Glutamatergic neuron (in vitro differentiated cells): Measurements from ENCODE around the gene DSP. TPM values are rescaled to one million over a fixed set of nuclear protein-coding genes. Genes with fewer than 3 reads are reported as not detected.
A peak's percentile ranks its signal among the peaks of the same experiment; 100 is the strongest.

Source experiments
- DNase-seq: peaks from one replicate; pipeline ENCODE4 v3.0.0; 2022
- H3K27ac Mint-ChIP-seq: one replicate; pipeline ENCODE4 v1.8.0; 2020; ENCODE audit warnings: mild to moderate bottlenecking, mixed read lengths, inconsistent platforms; ENCODE audit not compliant: unreplicated experiment
- H3K27me3 Mint-ChIP-seq: one replicate; pipeline ENCODE4 v1.8.0; 2020; ENCODE audit warnings: mild to moderate bottlenecking, moderate library complexity, mixed read lengths, inconsistent platforms; ENCODE audit not compliant: unreplicated experiment
- H3K36me3 Mint-ChIP-seq: one replicate; pipeline ENCODE4 v1.8.0; 2020; ENCODE audit warnings: mild to moderate bottlenecking, mixed read lengths, inconsistent platforms; ENCODE audit not compliant: unreplicated experiment
- H3K4me1 Mint-ChIP-seq: one replicate; pipeline ENCODE4 v1.8.0; 2020; ENCODE audit warnings: mild to moderate bottlenecking, low read depth, mixed read lengths, inconsistent platforms; ENCODE audit not compliant: unreplicated experiment
- H3K4me3 Mint-ChIP-seq: one replicate; pipeline ENCODE4 v1.8.0; 2020; ENCODE audit warnings: mild to moderate bottlenecking, mixed read lengths, inconsistent platforms; ENCODE audit not compliant: unreplicated experiment
- H3K9me3 Mint-ChIP-seq: one replicate; pipeline ENCODE4 v1.8.0; 2020; ENCODE audit warnings: mild to moderate bottlenecking, moderate library complexity, mixed read lengths, inconsistent platforms; ENCODE audit not compliant: unreplicated experiment
- CTCF ChIP-seq: fragments of 200-600 bp; sonication (generic); IDR thresholded peaks from one replicate; pipeline ENCODE4 v1.5.0; 2021; ENCODE audit not compliant: partially characterized antibody, unreplicated experiment
- total RNA-seq: library from RNA; stranded (reverse); fragmentation: NEBNext Ultra II Directional; extraction: Animal tissue kit (Norgen Biotek cat#: 25700); gene quantifications from one replicate; pipeline ENCODE4 v1.2.1, GENCODE V29; 2021; ENCODE audit not compliant: unreplicated experiment

Gene DSP
- total RNA-seq, 1 donor from 2014 or later = 8.9 TPM

DNA sequence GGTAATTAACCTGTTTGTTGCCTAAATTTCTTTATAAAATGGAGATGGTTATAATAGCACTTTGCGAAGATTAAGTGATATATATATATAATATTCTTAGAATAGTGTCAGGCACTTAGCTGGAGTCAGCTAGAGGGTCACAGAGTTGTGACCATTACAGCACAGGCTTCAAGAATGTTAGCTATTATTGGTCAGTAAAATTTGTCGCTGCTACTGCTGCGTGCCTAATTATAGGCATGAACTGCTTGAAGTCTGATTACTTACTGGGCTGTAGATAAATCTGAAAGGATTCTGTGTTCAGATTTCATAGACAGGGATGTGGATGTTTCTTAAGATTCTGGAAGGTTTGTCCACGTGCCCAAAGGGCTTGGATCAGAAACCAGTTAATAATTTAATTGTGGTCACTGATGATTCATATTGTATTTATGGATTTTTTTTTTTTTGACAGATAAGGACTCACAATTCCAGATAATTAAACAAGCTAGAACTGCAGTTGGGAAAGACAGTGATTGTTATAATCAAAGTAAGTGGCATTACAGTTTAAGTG is 53.2 kb downstream of the DSP start:
- peaks cover 2% of the 10 kb centered on the region for H3K27me3 Mint-ChIP-seq
- peaks cover 16% of the 10 kb centered on the region for H3K4me1 Mint-ChIP-seq
- DNase-seq = no peak
- H3K9me3 Mint-ChIP-seq = no peaks in the 10 kb centered on the region
- no peaks in the 10 kb centered on the region for H3K36me3 Mint-ChIP-seq
- TF ChIP-seq CTCF = no peak
- H3K27ac Mint-ChIP-seq = no peak overlapping the region
- H3K4me3 Mint-ChIP-seq = no peak overlapping the region

GRCh38 chr6:7604003-7604402 is 62.5 kb downstream of the DSP start:
- Mint-ChIP-seq H3K27me3 (no peaks in the 10 kb centered on the region), H3K9me3 (no peaks in the 10 kb centered on the region), H3K27ac (no peak overlapping the region), H3K4me3 (no peak overlapping the region), H3K4me1 (no peaks in the 10 kb centered on the region), H3K36me3 (peaks cover 4% of the 10 kb centered on the region)
- no peak for DNase-seq
- no peak for TF ChIP-seq CTCF

- Mint-ChIP-seq H3K4me3 (no peak overlapping the region), H3K4me1 (no peaks in the 10 kb centered on the region), H3K9me3 (no peaks in the 10 kb centered on the region), H3K27me3 (no peaks in the 10 kb centered on the region), H3K27ac (no peak overlapping the region), H3K36me3 (peaks cover 4% of the 10 kb centered on the region)
- no peak for TF ChIP-seq CTCF
- no peak for DNase-seq
Measured at GRCh38 chr6:7604506-7604905, 63.0 kb downstream of the DSP start.

GRCh38 chr6:7615611-7616383 is 74.3 kb downstream of the DSP start:
- no peak for DNase-seq
- Mint-ChIP-seq H3K4me3 (no peak overlapping the region), H3K4me1 (peaks cover 6% of the 10 kb centered on the region), H3K9me3 (no peaks in the 10 kb centered on the region), H3K27me3 (peaks cover 5% of the 10 kb centered on the region), H3K27ac (no peak overlapping the region), H3K36me3 (no peaks in the 10 kb centered on the region)
- peak; percentile 66 for TF ChIP-seq CTCF
